ENCODE measurements around the gene SERINC3.

The SERINC3 gene

DNA sequence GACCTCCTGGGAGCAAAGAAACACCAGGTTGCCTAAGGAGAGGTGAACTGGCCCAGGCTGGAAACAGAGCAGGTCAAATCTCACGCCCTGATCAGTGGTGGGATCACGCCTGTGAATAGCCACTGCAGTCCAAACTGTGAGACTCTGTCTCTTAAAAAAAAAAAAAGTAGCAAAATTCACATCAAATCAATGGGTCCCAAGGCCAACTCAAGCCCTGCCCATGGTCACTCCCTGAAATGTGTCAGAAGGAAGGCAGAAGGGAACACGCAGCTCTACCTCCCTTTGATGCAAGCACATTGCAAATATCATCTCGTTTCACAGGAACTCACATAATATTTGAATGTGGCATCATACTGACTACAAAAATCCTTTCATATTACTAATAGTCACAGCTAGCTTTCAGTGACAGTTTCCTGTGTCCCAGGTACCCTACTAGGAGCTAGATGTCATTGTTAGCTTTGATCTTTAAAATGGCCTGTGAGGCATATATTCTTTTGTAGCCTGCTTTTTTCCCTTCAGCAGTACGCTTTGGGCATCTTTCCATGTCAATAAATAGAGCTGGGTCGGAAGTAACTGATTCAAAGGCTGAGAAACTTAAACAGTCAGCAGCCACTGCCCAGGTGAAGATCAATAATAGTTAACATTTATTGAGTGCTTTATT is 60.6 kb downstream of the SERINC3 start:
- no peak for DNase-seq

DNA sequence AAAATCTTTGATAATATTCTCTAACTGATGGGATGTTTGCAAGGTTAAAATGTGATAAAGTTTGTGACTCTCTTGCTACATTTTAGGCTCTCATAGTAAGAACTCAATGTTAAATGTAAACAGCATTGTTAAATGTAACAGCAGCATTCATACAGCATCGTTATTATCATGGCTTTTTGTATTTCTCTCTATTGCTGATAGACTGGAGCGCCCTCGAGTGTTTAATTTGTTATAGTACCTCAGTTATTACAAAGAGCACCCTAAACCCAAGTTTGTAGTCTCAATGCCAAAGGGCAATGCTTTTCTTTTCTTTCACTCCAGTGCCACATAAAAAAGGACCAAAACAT is 61.1 kb downstream of the SERINC3 start:
- no peak for DNase-seq

DNA sequence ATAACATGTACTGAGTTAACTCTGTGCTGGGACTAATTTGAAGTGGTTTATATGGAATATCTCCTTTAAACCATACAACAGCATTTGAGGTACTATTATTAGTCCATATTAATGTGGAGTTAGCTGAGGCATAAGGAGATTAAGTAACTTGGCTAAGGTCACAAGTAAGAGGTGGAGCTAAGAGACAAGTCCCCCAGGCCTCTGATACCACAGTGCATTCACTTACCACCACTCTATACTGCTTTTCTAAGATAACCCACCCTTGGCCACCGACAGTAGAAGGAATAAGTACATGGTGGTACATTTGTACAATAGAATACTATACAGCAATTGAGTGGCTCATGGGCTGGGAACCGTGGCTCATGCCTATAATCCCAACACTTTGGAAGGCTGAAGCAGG is 62.6 kb downstream of the SERINC3 start:
- DNase-seq, result no peak

DNA sequence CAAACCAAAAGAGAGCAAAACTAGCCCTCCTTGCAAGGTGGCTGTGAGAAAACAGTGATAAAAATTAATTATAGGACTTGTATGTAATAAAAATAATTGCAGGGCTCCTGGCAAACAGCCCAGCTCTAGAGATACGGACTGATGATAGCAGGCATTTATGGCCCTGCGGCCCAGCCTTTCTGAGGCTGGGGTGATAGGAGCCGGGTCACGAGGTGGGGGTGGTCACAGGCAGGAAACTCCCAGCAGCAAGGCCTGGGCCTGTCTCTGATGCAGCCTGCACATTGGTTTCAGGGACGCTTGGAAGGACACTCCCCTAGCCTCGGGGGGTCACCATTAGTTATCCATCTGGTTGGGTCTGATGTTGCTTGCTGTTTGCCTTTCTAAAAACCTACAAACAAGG is 64.9 kb downstream of the SERINC3 start:
- no peak for DNase-seq

DNA sequence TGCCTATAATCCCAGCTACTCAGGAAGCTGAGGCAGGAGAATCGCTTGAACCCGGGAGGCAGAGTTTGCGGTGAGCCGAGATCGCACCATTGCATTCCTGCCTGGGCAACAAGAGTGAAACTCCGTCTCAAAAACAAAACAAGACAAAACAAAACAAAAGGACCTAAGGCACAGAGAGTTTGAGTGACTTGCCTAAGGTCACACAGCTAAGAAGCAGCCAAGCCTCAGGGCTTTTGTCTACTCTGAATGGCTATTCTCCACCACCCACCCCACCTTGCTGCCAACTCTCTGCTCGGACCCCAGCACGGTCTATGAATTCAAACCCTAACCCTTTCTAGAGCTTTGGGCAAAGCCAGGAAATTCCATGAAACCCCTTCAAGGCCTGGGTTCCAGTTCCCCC is 65.3 kb downstream of the SERINC3 start:
- no peak for DNase-seq

DNA sequence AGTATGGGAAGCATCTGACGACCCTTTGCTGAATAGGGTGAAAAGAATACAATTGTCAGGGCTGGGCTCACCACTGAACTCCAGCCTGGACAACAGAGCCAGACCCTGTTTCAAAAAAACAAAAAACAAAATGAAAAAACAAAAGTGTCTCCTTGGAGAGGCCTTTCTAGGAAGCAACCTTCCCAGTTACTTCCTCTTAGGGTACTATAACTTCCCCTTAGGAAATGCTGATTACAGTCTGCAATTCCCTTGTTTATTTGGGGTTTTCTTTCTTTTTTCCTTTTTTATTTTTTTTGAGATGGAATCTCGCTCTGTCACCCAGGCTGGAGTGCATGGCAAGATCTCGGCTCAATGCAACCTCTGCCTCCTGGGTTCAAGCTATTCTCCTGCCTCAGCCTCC is 66.7 kb downstream of the SERINC3 start:
- DNase-seq, result no peak

DNA sequence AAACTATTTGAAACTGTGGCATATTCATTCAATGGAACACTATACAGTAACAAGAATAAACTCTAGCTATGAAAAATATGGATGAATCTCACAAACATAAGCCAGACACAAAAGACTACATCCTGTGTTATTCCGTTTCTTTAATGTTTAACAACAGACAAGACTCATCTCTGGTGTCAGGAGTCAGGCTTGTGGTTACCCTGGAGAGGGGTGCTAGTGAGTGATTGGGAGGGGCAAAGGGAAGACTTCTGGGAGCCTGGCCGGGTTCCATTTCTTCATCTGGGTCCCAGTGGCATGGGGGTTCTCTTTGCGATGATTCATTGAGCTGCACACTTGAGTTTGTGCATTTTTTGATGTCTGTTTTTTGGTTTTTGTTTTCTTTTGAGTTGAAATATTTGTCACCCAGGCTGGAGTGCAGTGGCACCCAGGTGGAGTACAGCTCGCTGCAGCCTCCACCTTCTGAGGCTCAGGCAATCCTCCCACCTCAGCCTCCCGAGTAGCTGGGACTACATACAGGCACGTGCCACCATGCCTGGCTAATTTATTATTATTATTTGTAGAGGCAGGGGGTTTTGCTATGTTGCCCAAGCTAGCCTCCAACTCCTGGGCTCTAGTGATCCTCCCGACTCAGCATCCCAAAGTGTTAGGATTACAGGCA is 67.4 kb downstream of the SERINC3 start:
- no peak for DNase-seq

DNA sequence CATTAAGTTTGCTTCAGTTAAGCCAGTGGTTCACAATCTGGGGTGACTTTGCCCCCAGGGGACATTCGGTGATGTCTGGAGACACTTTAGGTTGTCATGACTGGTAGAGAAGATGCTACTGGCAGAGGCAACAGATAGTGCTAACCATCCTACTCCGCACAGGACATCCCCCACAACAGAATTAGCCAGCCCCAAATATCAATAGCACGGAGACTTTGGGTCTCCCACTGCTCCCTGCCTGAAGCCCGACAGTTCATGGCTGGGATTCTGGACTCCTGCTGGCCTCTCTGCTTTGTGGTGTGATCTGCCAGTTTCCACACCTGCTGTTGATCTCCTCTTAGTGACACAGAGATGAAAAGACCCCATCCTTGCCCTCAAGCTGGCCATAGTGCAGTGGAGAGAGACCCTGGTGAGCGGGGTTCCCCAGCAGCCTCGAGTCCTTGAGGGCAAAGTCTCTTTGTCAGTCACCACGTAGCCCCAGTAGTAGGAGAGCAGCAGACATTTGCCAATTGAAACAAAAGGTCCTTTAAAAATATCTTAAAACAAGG is 70.9 kb downstream of the SERINC3 start:
- no peak for DNase-seq

DNA sequence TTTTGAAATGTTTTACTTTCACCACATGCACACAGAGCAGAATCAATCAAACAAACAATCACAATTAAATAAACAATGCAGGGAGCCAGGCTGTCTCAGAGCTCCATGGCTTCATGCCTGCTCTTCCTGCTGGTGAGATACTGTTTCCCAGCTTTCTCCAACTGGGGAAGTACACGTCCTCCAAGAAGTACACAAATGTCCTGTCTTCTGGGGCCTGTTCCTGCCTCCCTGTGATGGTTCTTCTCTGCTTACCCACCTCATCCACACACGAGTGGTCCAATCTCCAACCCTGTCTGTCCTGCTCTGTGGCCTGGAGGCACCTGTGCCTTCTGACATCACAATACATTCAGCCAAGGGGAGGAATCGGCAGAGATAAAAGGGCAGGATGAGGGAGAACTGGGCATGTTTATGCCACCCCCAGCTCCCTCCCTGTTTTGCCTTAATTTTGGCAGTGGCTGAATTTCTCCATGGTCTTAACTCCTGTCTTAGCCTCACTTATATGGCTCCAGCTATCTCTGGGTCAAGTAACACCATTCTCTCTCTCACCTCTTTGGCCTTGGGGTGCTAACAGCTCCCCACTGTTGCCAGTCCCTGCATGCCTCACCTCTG is 71.5 kb downstream of the SERINC3 start:
- no peak for DNase-seq

DNA sequence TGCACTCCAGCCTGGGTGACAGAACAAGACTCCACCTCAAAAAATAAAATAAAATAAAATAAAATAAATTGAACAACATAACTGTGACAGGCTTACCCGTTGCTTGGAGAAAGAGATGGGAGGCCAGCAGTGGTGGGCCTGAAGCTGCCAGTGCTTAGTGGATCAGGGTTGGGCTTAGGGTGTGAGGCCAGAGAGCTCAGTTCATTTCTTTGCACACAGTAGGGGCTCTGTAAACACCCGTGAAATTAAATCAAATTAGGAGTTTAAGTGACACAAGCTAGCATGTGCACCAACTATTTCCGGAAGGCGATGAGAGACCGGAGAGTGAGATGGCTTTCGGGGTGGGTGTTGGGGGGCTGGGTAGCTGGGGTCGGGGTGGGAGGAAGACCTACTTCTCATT is 72.0 kb downstream of the SERINC3 start:
- DNase-seq, result no peak

DNA sequence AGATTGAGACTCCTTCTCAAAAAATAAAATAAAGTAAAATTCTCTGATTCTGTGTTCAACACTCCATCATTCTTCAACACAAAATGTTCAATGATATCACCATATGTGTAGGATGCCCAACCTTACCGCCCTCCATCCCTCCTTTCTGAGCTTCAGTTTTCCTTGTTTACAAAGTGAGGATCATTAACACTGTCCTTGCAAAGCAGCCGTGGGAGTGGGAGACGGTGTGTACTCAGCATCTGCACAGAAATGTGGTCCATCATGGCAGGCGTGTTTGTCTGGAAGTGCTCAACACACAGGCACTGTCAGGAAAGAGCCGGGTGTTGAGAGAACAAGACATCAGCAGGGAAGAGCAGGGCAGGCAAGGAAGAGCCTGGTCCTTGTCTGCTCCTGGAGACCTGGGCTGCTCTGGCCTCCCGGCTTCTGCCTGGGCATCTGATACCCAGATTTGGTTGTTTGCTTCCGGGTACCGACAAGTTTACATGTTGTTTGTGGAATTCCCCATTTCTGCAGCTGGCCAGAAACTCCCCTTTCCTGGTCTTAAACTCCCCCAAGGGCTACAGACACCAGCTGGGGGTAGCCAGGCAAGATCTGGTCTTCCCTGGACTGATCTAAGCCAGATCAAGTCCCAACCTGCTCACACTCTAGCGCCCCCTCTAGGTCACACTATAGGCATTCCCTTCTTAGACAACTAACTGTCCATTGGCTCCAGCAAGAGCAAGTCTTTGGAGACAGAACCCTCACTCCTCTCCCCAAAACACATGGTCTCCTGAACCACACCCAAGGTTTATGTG is 72.9 kb downstream of the SERINC3 start:
- DNase-seq, result no peak

DNA sequence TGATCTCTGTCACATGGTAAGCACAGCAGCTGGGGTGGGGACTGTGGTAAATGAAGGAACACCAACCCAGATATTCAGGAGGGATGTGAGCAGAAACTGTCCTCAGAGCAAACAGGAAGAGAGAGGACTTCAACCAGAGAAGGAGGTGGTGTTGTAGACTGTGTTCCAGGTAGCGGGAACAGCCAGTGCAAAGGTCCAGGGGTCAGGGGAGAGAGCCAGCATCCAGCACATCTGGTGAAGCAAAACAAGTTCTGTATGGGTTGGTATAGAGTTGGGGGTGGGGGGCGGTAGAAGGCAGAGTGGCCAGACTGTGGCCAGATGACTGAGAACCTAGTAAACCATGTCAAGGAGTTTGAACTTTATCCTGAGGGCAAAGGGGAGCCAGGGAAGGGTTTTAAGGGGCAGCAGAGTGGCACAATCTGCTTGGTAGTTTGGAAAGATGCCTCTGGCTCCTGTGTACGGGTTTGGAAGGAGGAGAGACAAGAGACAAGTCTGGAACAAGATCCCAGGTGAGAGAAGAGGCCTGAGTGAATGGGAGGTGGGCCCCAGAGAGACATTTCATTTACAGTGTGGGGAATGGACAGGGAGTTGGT is 73.9 kb downstream of the SERINC3 start:
- no peak for DNase-seq
